SK-N-SH (cell line): ENCODE data around the gene TGFBI.

Experiments
- EP300 ChIP-seq, 2 experiments: IDR thresholded peaks; 2 replicates each; pipeline versions ENCODE4 v1.4.0 to v1.6.1; 2012; ENCODE audit warnings: borderline replicate concordance in 1 of 2, low read depth in 1 of 2, low read length in 1 of 2
- EZH2phosphoT487 ChIP-seq: fragments of 200-600 bp; sonication (generic); IDR thresholded peaks from 2 replicates; pipeline ENCODE4 v1.6.1; 2017; ENCODE audit warnings: low read depth, mixed run types, mild to moderate bottlenecking, antibody characterized with exemption, moderate library complexity, borderline replicate concordance
- FOXM1 ChIP-seq: IDR thresholded peaks from 2 replicates; pipeline ENCODE4 v1.4.0; 2012; ENCODE audit warnings: low read depth, mild to moderate bottlenecking
- MXI1 ChIP-seq: IDR thresholded peaks from 2 replicates; pipeline ENCODE4 v1.6.1; 2012; ENCODE audit warnings: mild to moderate bottlenecking, low read depth, low read length, improper control_type of control experiment
- NFIC ChIP-seq: IDR thresholded peaks from 2 replicates; pipeline ENCODE4 v1.4.0; 2012; ENCODE audit warnings: borderline replicate concordance
- POLR2AphosphoS5 ChIP-seq: IDR thresholded peaks from 2 replicates; pipeline ENCODE4 v1.6.1; 2012; ENCODE audit warnings: low read depth, low read length
- TAF1 ChIP-seq: IDR thresholded peaks from 2 replicates; pipeline ENCODE4 v1.6.1; 2012; ENCODE audit warnings: low read depth, mild to moderate bottlenecking, low read length, moderate library complexity, borderline replicate concordance
- YY1 ChIP-seq: IDR thresholded peaks from 2 replicates; pipeline ENCODE4 v1.4.0; 2012; ENCODE audit warnings: low read depth, mild to moderate bottlenecking
- TF ChIP-seq, protein P1 (sequence below): fragments of 200-600 bp; sonication (generic); IDR thresholded peaks from 2 replicates; pipeline ENCODE4 v1.6.1; 2017; ENCODE audit warnings: antibody characterized with exemption, mild to moderate bottlenecking, moderate library complexity
- TF ChIP-seq, protein P2 (sequence below): fragments of 150-350 bp; IDR thresholded peaks from 2 replicates; pipeline ENCODE4 v1.6.1; 2017; ENCODE audit warnings: antibody characterized with exemption, low read length, low read depth, borderline replicate concordance
- TF ChIP-seq, protein P3 (sequence below): IDR thresholded peaks from 2 replicates; pipeline ENCODE4 v1.4.0; 2012; ENCODE audit warnings: low read depth, borderline replicate concordance
- TF ChIP-seq, protein P4 (sequence below): IDR thresholded peaks from 2 replicates; pipeline ENCODE4 v1.4.0; 2012; ENCODE audit warnings: low read depth
- TF ChIP-seq, protein P5 (sequence below): IDR thresholded peaks from 2 replicates; pipeline ENCODE4 v1.6.1; 2012; ENCODE audit warnings: mild to moderate bottlenecking, low read depth, low read length, moderate library complexity
- TF ChIP-seq, protein P6 (sequence below): IDR thresholded peaks from 2 replicates; pipeline ENCODE4; 2012

DNA sequence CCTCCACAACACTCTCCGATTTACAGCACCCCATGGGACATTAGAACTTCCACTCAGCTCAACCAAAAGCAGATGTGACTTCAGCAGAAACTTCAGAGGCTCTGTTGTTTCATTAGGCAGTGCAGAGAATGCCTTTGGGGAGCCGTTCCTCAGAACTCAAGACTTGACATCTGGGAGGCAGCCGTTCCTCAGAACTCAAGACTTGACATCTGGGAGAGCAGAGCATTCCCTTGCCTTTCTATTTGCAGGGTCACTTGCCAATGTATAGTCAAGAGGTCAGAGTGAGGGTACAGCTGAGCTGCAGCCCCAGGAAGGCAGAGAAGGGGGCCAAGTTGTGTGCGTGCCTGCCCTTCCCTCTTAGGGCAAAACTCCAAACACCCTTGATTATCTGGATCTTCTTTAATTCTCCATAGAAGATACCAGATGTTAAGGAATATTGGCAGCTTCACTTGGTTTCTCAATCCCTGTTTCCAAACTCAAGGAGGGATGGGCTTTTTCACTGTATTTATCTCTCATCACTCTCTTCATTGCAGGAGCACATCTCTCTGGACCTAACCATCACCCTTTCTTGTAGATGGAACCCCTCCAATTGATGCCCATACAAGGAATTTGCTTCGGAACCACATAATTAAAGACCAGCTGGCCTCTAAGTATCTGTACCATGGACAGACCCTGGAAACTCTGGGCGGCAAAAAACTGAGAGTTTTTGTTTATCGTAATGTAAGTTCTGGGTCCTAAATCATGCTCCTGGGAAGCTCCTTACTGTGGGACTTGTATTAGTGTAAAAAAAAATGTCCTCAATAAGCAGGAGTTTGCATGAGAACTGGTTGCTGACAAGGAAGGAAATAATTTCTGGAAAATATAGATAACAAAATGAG lies 25.6 kb downstream of the TGFBI start:
- TF ChIP-seq, protein P1, sequence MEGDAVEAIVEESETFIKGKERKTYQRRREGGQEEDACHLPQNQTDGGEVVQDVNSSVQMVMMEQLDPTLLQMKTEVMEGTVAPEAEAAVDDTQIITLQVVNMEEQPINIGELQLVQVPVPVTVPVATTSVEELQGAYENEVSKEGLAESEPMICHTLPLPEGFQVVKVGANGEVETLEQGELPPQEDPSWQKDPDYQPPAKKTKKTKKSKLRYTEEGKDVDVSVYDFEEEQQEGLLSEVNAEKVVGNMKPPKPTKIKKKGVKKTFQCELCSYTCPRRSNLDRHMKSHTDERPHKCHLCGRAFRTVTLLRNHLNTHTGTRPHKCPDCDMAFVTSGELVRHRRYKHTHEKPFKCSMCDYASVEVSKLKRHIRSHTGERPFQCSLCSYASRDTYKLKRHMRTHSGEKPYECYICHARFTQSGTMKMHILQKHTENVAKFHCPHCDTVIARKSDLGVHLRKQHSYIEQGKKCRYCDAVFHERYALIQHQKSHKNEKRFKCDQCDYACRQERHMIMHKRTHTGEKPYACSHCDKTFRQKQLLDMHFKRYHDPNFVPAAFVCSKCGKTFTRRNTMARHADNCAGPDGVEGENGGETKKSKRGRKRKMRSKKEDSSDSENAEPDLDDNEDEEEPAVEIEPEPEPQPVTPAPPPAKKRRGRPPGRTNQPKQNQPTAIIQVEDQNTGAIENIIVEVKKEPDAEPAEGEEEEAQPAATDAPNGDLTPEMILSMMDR = no peak
- TF ChIP-seq NFIC = no peak
- TF ChIP-seq, protein P2, sequence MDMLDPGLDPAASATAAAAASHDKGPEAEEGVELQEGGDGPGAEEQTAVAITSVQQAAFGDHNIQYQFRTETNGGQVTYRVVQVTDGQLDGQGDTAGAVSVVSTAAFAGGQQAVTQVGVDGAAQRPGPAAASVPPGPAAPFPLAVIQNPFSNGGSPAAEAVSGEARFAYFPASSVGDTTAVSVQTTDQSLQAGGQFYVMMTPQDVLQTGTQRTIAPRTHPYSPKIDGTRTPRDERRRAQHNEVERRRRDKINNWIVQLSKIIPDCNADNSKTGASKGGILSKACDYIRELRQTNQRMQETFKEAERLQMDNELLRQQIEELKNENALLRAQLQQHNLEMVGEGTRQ = no peak
- TF ChIP-seq, protein P3, sequence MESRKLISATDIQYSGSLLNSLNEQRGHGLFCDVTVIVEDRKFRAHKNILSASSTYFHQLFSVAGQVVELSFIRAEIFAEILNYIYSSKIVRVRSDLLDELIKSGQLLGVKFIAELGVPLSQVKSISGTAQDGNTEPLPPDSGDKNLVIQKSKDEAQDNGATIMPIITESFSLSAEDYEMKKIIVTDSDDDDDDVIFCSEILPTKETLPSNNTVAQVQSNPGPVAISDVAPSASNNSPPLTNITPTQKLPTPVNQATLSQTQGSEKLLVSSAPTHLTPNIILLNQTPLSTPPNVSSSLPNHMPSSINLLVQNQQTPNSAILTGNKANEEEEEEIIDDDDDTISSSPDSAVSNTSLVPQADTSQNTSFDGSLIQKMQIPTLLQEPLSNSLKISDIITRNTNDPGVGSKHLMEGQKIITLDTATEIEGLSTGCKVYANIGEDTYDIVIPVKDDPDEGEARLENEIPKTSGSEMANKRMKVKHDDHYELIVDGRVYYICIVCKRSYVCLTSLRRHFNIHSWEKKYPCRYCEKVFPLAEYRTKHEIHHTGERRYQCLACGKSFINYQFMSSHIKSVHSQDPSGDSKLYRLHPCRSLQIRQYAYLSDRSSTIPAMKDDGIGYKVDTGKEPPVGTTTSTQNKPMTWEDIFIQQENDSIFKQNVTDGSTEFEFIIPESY = no peak
- no peak for TF ChIP-seq EP300 (IDR thresholded peaks at IDR 0.05; ENCODE audit: borderline replicate concordance in 1 of 2, low read depth in 1 of 2, low read length in 1 of 2)
- no peak for TF ChIP-seq TAF1
- TF ChIP-seq POLR2AphosphoS5 = no peak
- no peak for TF ChIP-seq EZH2phosphoT487
- TF ChIP-seq, protein P4, sequence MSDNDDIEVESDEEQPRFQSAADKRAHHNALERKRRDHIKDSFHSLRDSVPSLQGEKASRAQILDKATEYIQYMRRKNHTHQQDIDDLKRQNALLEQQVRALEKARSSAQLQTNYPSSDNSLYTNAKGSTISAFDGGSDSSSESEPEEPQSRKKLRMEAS = no peak
- TF ChIP-seq, protein P5, sequence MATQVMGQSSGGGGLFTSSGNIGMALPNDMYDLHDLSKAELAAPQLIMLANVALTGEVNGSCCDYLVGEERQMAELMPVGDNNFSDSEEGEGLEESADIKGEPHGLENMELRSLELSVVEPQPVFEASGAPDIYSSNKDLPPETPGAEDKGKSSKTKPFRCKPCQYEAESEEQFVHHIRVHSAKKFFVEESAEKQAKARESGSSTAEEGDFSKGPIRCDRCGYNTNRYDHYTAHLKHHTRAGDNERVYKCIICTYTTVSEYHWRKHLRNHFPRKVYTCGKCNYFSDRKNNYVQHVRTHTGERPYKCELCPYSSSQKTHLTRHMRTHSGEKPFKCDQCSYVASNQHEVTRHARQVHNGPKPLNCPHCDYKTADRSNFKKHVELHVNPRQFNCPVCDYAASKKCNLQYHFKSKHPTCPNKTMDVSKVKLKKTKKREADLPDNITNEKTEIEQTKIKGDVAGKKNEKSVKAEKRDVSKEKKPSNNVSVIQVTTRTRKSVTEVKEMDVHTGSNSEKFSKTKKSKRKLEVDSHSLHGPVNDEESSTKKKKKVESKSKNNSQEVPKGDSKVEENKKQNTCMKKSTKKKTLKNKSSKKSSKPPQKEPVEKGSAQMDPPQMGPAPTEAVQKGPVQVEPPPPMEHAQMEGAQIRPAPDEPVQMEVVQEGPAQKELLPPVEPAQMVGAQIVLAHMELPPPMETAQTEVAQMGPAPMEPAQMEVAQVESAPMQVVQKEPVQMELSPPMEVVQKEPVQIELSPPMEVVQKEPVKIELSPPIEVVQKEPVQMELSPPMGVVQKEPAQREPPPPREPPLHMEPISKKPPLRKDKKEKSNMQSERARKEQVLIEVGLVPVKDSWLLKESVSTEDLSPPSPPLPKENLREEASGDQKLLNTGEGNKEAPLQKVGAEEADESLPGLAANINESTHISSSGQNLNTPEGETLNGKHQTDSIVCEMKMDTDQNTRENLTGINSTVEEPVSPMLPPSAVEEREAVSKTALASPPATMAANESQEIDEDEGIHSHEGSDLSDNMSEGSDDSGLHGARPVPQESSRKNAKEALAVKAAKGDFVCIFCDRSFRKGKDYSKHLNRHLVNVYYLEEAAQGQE = peak; percentile 64; the same call in 1 of the 2 replicates
- no peak for TF ChIP-seq MXI1
- TF ChIP-seq YY1 = no peak
- TF ChIP-seq, protein P6, sequence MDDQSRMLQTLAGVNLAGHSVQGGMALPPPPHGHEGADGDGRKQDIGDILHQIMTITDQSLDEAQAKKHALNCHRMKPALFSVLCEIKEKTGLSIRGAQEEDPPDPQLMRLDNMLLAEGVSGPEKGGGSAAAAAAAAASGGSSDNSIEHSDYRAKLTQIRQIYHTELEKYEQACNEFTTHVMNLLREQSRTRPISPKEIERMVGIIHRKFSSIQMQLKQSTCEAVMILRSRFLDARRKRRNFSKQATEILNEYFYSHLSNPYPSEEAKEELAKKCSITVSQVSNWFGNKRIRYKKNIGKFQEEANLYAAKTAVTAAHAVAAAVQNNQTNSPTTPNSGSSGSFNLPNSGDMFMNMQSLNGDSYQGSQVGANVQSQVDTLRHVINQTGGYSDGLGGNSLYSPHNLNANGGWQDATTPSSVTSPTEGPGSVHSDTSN = no peak
- TF ChIP-seq FOXM1 = no peak
